Kidney epithelial cell (primary cell): ENCODE results near the gene NAV2. TPM values are rescaled to one million over a fixed set of nuclear protein-coding genes. Genes with fewer than 3 reads are reported as not detected.

Experiments
- DNase-seq: peaks from one replicate; pipeline ENCODE4 v3.0.0-alpha.2; 2010; ENCODE audit warnings: low read depth
- H3K27me3 ChIP-seq: 2 replicates; pipeline ENCODE4 v1.6.0; 2011; ENCODE audit warnings: low read length; ENCODE audit not compliant: control insufficient read depth, insufficient read depth
- H3K36me3 ChIP-seq: 2 replicates; pipeline ENCODE4 v1.5.1; 2011; ENCODE audit warnings: low read length; ENCODE audit not compliant: control insufficient read depth, insufficient read depth
- H3K4me3 ChIP-seq: 2 replicates; pipeline ENCODE4 v1.5.1; 2011; ENCODE audit warnings: low read depth, mild to moderate bottlenecking, control low read depth, low read length
- total RNA-seq: library from RNA; depleted of rRNA; stranded (reverse); fragments of >200 nt; gene quantifications from 2 replicates; pipeline ENCODE4 v1.2.3, GENCODE V29; 2015
- TF ChIP-seq, protein P1 (sequence below): IDR thresholded peaks from 2 replicates; pipeline ENCODE4 v1.5.1; 2011; ENCODE audit warnings: mild to moderate bottlenecking, moderate library complexity, low read length, control low read depth, inconsistent platforms; ENCODE audit not compliant: insufficient read depth, poor library complexity, severe bottlenecking

Gene NAV2
- total RNA-seq, 1 donor from 2014 or later = 41.5 TPM

DNA sequence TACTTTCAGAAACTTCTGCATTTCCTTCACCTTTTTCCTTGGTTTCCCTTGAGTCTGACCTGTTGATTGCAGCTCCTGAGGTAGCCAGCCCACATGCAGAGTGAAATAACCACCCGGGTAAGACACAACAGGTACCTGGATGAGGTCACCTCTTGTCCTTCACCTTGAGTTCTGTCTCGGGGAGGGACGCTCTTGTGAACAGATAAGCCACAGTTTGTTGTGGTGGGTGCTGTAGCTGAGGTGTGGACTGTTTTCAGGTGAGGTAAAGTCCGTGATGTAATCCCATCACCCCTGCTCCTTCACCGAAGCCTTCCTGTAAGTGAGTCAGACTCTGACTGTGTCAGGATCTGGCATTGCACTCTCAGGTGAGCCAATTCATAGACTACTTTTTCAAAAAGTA, 183.1 kb downstream of the NAV2 start:
- Histone ChIP-seq H3K4me3 (no peak overlapping the region), H3K36me3 (no peaks in the 10 kb centered on the region), H3K27me3 (no peaks in the 10 kb centered on the region)
- DNase-seq = no peak
- TF ChIP-seq, protein P1, sequence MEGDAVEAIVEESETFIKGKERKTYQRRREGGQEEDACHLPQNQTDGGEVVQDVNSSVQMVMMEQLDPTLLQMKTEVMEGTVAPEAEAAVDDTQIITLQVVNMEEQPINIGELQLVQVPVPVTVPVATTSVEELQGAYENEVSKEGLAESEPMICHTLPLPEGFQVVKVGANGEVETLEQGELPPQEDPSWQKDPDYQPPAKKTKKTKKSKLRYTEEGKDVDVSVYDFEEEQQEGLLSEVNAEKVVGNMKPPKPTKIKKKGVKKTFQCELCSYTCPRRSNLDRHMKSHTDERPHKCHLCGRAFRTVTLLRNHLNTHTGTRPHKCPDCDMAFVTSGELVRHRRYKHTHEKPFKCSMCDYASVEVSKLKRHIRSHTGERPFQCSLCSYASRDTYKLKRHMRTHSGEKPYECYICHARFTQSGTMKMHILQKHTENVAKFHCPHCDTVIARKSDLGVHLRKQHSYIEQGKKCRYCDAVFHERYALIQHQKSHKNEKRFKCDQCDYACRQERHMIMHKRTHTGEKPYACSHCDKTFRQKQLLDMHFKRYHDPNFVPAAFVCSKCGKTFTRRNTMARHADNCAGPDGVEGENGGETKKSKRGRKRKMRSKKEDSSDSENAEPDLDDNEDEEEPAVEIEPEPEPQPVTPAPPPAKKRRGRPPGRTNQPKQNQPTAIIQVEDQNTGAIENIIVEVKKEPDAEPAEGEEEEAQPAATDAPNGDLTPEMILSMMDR = no peak

- TF ChIP-seq, protein P1 = peak; percentile 83
- DNase-seq = no peak
These were observed 191.0 kb downstream of the NAV2 start for GRCh38 chr11:19903620-19904069.

GRCh38 chr11:19905280-19905853, 192.7 kb downstream of the NAV2 start:
- H3K36me3 ChIP-seq = no peaks in the 10 kb centered on the region
- DNase-seq = no peak
- TF ChIP-seq, protein P1 = peak; percentile 68
- H3K27me3 ChIP-seq = no peaks in the 10 kb centered on the region
- no peak overlapping the region for H3K4me3 ChIP-seq

More at GRCh38 chr11:19903620-19904069, 191.0 kb downstream of the NAV2 start:
- no peak overlapping the region for H3K4me3 ChIP-seq
- no peaks in the 10 kb centered on the region for H3K36me3 ChIP-seq
- H3K27me3 ChIP-seq = no peaks in the 10 kb centered on the region

DNA sequence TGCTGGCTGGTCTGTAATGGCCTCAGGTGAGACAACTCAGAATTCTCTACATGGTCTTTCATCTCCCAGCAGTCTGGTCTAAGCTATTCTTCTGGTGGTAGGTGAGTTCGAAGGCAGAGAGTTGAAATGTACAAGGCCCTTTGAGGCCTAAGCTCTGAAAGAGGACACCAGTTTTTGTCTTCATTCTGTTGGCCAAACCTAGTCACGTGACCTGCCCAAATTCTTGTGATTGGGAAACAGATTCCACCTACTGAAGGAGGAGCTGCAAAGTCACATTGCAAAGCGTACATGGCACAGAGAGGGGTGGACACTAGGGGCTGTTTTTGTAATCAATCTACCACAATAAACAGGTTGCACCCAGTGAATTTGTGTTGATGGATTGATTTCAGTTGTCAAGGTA, 193.5 kb downstream of the NAV2 start:
- DNase-seq = no peak
- H3K4me3 ChIP-seq = no peak overlapping the region
- no peaks in the 10 kb centered on the region for H3K36me3 ChIP-seq
- TF ChIP-seq, protein P1 = no peak
- H3K27me3 ChIP-seq = no peaks in the 10 kb centered on the region

DNA sequence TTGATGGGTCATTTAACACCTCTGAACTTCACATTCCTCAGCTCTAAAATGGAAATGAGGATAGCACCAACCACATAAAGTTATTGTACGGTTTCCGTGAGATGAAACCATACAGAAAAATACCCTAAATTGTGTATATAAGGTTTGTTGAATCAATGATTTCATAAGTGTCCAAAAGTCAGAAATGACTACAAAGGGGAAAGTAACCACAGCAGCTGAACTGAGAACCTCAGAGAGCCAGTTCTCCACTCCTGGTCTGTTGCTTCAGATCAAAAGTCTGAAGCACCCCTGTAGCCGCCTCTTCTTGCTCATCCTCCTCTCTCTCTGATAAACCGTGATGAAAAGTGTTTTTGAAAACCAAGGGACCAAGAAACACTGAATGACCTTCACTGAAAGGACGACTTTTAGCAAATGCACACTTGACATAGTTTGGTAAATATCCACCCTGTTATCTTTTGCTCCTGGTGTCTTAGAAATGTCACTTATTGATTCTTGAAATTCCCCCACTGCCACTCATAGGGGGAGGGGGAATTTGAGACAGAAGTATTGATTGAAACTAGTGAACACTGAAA, 194.5 kb downstream of the NAV2 start:
- Histone ChIP-seq H3K36me3 (no peaks in the 10 kb centered on the region), H3K4me3 (no peak overlapping the region), H3K27me3 (no peaks in the 10 kb centered on the region)
- DNase-seq = no peak
- TF ChIP-seq, protein P1 = no peak

DNA sequence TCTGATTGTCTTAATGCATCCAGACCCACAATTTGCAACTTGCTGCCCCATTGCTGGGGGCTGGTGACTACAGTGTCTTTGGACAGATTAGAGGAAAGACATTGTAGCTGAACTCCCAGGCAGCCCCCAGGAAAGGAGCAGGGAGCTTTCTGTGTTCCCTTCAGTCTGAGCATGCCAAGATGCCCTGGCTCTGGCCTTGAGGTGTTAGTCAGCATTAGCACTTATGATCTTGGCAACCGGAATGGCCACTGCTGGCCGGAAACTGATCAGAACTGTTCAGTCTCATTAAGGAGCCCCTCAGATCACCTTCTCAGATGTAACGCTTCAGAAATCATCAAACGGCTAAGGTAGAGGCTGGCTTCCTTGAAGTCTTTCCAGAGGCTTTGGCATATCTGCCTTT, 195.2 kb downstream of the NAV2 start:
- no peak overlapping the region for H3K4me3 ChIP-seq
- H3K36me3 ChIP-seq = no peaks in the 10 kb centered on the region
- no peak for DNase-seq
- H3K27me3 ChIP-seq = no peaks in the 10 kb centered on the region
- TF ChIP-seq, protein P1 = no peak
